Measurements from ENCODE around the gene TBPL1. TPM values are rescaled to one million over a fixed set of nuclear protein-coding genes. Genes with fewer than 3 reads are reported as not detected.
"Not testable (repeated sequence)": the region's sequence is repeated elsewhere in the genome, so short reads cannot be mapped to it uniquely, and the experiment has no call there.

The TBPL1 gene
- polyA plus RNA-seq (ENCODE audit: insufficient read length) = 53.9 TPM
- long read RNA-seq, donor 1, full-length matches to known transcripts = 7 of 20 reads
- long read RNA-seq, donor 1, partial matches to known transcripts = 13 of 20 reads
- long read RNA-seq, donor 1, other reads (novel, unspliced or antisense) = 0 of 20 reads
- long read RNA-seq, donor 2, full-length matches to known transcripts = 16 of 25 reads
- long read RNA-seq, donor 2, partial matches to known transcripts = 9 of 25 reads
- long read RNA-seq, donor 2, other reads (novel, unspliced or antisense) = 0 of 25 reads
- long read RNA-seq, donor 3, full-length matches to known transcripts = 11 of 11 reads
- long read RNA-seq, donor 3, partial matches to known transcripts = 0 of 11 reads
- long read RNA-seq, donor 3, other reads (novel, unspliced or antisense) = 0 of 11 reads
- long read RNA-seq, donor 4, full-length matches to known transcripts = 1 of 1 reads
- long read RNA-seq, donor 4, partial matches to known transcripts = 0 of 1 reads
- long read RNA-seq, donor 4, other reads (novel, unspliced or antisense) = 0 of 1 reads
- long read RNA-seq, donor 5, full-length matches to known transcripts = 22 of 30 reads
- long read RNA-seq, donor 5, partial matches to known transcripts = 8 of 30 reads
- long read RNA-seq, donor 5, other reads (novel, unspliced or antisense) = 0 of 30 reads
- long read RNA-seq, donor 6, full-length matches to known transcripts = 11 of 21 reads
- long read RNA-seq, donor 6, partial matches to known transcripts = 10 of 21 reads
- long read RNA-seq, donor 6, other reads (novel, unspliced or antisense) = 0 of 21 reads
- long read RNA-seq, donor 7, full-length matches to known transcripts = 22 of 22 reads
- long read RNA-seq, donor 7, partial matches to known transcripts = 0 of 22 reads
- long read RNA-seq, donor 7, other reads (novel, unspliced or antisense) = 0 of 22 reads
- long read RNA-seq, donor 8, full-length matches to known transcripts = 5 of 10 reads
- long read RNA-seq, donor 8, partial matches to known transcripts = 5 of 10 reads
- long read RNA-seq, donor 8, other reads (novel, unspliced or antisense) = 0 of 10 reads

DNA sequence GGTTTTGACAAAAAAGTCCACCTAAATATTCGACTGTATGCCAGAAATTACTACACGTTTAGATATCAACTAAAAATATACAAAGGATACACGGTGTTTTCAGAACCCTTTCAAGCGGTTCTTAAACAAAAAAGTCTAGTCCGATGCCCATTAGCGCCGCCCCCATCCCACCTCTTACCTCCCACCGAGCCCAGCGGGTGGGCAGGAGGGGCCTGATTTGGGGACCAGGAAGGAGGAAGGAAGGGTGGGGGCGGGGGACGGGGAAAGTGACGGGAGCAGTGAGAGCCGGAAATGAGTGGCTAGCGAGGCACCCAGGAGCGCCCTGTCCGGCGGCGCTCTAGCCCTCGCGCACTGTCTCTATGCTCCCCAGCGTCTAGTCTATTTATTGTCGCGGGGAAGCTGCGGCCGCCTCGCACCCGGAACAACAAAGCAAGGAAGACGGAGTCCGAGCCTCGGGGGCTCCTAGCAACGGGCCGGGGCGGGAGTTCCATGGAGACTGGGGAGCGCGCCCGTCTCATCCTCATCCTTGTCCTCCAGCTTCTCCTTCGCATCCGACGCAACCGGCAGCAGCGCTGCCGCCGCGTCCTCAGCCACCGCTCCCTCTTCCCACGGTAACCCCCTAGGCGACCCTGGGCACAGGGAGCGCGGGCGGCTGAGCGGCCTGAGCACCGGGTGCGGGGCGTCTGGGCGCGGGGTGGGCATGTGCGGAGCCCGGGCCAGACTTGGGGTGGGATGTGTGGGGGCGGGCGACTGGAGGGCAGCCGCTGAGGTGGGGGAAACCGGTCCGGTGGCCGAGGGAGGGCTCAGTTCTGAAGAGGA is at the start of gene TBPL1:
TSS of gene TBPL1 (plus strand) at position 410 of the 819 bp plus-strand sequence. CDS start 26,902 bp downstream, outside the sequence.
- peak; percentile 96 for DNase-seq

DNA sequence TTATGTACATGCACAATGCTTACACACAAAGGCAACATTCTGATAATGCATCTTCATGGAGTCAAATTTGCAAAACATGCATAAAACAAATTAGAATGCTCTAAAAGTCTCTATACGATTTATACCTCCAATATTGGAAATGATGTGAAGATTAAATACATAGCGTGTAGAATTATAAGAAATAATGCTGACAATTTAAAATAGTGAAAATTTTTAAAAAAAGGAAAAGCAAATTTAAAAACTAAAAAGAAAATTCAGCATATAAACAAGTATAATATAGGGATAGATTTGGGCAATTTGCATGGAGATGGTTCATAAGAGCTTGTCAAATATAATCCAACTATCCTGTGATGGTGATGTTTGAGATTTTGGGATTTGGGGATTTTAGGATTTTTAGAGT is 49.2 kb upstream of the TBPL1 start:
- no peak for DNase-seq

DNA sequence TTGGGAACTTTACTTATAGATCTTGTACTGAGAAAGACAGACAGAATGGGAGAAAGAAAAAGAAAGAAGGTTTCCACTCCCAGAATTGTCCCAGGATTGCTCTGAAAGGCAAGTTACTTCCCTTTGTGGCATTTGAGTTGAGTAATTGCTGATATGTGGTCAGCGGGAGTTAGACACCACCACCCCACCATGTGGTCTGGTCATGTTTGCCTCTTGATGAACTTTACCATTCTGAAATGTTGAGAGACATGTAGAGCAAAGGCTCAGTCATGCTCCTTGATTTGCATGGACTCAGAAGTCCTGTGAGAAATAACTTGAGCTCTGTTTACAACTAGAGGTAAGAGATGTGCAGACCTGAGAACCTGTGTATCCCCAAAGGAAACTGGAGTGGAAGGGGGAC is 47.0 kb upstream of the TBPL1 start:
- no peak for DNase-seq

DNA sequence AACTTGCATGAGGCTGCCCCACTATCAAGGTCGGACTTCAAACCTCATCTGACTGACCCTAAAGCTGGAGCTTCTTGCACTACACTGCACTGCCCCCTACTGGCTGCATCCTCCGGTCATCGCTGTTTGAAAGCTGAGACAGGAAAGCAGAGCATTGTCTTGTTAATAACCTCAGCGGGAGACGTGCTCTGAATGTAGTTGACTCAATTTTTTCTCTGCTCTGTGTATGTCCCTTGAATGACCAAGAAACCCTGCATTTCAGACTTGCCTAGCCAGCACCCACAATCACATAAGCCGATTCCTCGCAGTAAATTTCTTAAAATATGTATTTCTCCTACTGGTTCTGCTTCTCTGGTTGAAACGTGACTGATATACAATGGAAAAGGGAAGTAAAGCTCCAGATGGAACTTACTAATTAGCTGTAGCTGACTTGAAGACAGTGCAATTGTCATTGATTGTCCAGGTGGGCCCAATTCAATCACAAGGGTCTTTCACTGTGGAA is 36.3 kb upstream of the TBPL1 start:
- peak; percentile 91 for DNase-seq

DNA sequence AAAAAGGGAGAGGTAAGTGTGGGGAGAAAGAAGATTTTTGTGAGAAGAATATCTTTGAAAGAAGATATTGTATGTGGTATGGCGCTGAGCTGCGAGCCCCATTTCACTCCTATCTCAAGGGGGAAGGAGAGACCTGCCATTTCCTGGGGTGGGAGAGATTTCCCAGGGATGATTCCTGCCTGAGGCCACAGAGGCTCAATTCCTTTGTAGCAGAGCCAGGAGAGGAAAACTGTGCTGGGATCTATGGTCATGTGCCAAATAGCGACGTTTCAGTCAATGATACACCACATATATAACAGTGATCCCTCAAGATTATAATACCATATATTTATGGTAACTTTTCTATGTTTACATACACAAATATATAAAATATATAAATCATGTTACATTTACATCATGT is 35.2 kb upstream of the TBPL1 start:
- no peak for DNase-seq

DNA sequence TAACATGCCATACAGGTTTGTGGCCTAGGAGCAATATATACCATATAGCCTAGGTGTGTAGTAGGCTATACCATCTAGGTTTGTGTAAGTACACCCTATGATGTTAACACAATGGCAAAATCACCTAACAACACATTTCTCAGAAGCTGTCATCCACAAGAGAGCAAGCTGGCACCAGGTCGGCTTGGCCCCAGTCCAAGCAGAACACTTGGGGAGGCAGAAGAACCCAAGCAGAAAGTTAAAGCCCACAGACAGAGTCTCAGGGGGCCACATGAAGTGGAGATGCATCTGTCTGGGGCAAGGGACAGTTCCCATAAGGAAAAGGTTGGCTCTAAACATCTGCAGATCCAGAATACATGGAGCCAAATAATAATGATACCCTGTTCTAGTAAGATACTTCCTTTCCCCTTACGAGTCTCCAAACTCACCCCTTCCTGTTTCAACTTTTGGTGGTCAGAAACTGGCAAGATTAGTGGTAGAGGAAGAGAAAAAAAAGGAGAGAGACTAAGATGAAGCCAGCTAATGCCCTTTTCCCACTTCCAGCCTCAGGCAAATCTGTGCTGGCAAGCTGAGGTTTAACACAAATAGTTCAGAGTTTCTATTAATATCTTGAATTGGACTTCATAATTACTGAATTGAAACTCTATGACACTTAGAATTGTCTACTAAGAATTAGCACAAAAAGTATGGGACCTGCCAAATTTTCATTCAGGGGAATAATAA is 34.7 kb upstream of the TBPL1 start:
- DNase-seq = no peak

DNA sequence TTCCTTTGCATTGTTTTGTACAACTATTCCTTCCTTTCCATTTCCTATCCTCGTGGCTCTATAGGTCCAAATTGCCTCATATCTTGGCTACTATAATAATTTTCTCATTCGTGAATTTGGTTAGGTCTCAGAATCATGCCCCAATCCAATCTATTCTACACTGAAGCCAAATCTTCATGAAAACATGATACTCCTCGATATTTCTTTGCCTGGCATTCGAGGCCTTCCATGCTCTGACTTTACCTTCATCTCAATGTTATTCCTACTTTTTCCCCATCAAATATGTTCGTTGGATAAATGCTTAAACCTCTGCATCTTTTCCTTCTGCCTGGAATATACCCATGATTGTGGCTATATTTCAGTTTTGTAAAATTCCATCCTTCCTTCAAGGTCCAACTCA is 33.7 kb upstream of the TBPL1 start:
- DNase-seq = no peak

DNA sequence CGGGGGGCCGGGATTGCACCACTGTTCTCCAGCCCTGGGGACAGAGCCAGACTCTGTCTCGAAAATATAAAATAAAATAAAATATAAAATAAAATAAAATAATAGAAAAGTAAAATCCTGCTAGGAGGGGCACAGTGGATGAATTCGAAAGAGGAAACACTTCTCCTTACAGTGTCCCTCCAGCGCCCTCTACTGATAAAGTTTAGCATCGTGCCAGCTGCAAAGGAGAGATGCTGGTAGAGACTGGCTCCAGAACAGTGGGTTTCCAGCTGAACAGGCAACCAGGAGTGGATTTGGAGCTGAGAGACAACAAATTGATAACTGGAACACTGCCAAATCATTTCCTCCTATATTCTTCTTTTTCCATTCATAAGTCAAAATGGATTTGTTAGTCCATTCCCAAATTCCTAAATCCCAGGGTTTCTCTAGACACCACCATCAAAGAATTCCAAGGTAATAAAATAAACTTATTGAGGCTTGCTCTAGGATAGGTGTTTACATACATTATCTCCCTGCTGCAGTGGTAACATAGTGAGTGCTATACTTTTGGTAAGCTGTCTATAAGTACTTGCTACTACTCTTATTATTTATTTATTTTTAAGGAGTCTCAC is 31.7 kb upstream of the TBPL1 start:
- DNase-seq = peak; percentile 83

DNA sequence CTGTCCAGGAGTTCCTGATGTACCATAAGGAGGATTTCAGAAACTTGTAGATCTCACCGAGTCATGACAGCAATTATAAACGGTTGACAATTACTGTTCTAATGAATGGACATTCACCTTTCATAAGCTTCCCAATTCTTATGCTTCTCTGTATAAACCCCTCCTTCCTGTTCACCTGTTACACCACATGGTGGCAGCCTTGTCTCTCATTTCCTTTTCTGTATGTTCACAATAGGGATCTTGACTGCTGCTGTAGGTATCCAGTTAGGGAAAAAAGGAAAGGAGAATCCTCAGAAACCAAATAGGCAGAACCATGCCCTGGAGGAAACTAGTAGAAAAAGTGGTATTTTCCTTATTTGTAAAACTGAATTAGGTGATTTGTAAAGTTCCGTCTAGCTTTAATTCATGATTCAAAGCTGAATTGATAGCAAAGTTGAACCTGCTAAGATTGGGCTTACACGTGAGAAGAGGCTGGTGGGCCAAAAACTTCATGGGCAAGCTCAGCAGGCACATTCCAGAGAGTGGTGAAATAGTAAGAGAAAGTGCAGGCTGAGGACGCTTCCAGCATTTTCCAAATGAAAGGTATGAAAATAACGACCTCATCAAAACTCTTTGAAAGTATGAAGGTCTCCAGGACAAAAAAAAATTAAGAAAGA is 29.0 kb upstream of the TBPL1 start:
- DNase-seq = peak; percentile 82

DNA sequence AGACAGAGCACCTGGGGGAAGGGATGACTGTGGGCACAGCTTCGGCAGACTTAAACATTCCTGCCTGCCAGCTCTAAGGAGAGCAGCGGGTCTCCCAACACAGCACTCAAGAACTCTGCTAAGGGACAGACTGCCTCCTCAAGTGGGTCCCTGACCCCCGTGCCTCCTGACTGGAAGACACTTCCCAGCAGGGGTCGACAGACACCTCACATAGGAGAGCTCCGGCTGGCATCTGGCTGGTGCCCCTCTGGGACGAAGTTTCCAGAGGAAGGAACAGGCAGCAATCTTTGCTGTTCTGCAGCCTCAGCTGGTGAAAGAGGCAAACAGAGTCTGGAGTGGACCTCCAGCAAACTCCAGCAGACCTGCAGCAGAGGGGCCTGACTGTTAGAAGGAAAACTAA is 21.8 kb upstream of the TBPL1 start:
- DNase-seq = not testable (repeated sequence)

DNA sequence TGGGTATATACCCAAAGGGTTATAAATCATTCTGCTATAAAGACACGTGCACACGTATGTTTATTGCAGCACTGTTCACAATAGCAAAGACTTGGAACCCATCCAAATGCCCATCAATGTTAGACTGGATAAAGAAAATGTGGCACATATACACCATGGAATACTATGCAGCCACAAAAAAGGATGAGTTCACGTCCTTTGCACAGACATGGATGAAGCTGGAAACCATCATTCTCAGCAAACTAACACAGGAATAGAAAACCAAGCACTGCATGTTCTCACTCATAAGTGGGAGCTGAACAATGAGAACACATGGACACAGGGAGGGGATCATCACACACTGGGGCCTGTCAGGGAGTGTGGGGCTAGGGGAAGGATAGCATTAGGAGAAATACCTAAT is 16.7 kb upstream of the TBPL1 start:
- not testable (repeated sequence) for DNase-seq

DNA sequence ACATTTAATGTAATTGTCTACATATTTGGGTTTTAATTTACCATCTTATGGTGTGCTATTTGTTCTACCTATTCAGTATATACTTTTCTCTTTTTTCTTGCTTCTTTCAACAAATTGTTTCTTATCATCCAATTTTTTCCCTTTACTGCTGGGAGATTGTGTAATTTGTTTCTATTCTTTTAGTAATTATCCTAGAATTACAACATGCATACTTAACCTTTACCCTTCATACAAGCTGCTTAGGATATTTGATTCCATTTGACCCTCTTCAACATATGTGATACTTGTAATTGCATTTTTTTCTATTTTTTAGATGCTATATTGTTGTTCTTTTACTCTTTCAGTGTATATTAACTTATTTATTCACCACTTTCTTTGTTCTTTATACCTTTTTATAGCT is 15.1 kb upstream of the TBPL1 start:
- no peak for DNase-seq

DNA sequence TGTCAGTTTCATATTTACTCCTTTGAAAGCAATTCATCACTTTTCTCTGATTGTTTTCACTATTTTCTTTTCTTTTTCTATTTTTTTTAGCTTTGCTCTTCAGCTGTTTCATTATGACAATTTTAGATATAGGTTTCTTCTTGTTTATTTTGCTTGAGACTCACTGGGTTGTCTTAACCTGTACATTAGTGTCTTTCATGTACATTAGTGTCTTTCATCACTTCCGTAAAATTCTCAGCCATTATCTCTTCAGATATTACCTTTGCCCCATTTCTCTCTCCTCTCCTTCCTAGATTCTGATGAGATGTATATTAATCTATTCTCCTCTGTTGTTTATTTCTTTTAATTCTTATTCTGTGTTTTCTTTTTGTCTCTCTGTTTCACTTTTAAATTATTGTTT is 14.5 kb upstream of the TBPL1 start:
- DNase-seq = no peak

DNA sequence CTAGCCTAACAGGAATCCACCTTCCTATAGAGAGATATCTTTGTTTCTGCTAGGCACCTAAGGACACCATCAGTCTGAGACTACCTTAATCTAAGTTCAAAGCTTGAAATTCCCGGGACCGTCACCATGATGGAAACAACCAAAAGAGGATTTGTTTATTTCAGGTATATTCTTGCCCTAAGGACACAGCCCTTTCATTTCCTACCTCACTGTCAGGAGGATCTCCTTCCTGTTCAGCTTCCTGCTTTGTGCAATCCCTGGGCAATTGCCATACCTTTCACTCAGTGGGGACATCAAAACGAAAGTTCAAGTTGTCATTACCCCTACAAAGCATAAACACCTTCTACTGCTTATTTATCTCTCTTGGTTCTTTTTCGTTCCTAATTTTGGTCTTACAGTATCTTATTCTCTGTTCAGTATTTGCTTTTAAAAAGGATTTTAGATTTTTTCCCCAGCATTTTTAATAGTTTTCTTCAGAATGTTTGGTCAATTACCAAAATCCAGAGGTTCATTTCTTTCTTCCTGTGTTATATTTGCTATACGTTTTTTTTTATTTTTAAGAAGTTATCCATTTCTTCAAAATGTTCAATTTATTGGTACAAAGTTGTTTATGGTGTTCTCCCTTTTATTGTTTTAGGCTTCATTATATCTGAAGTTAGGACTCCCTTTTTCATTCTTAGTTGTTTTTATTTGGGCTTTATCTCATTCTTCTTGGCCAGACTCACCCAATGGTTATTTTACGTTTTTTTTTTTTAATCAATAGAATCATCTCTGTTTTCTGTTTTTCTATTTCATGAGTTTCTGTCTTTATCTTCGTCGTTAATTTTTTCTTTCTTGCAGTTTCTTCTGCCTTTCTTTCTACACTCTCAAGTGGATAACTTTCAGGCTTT is 13.0 kb upstream of the TBPL1 start:
- DNase-seq = no peak

DNA sequence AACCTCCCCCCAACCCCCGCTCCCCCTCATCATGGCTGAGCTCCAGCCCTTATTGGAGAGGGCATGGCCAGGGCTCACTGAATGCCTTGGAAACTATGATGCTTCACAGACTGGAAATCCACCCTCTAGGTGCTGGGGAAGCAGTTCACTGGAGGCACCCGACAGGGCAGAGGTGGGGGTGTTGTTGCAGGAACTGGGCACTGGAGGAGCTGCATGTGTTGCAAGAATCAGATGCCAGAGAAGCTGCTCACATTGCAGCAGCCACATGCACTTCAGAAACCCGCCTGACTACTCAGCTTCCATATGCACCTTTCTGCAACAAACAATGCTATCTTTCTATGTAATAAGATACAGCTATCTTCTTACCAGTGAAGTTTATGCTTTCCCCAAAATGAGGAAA is 7.9 kb upstream of the TBPL1 start:
- no peak for DNase-seq

DNA sequence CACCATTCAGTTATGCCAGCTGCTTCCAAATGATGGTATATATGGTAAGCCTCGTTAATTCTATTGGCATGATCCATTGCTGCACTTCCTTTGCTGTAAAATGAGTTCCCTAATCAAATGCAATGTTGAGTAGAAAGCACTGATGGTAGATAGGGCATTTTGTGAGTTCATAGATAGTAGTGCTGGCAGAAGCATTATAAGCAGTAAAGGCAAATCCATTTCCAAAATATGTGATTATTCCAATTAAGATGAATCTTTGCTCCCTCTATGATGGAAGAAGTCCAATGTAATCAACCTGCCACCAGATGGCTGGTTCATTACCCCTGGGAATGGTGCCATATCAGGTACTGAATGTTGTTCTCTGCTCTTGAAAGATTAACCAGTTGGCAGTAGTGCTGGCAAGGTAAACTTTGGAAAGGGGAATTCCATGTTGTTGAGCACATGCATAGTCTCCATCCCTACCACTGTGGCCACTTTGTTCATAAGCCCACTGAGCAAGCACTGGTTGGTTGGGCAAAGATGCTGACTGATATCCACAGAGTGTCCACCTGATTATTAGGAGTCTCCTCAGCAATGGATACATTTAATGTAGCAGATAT is 5.6 kb upstream of the TBPL1 start:
- no peak for DNase-seq

DNA sequence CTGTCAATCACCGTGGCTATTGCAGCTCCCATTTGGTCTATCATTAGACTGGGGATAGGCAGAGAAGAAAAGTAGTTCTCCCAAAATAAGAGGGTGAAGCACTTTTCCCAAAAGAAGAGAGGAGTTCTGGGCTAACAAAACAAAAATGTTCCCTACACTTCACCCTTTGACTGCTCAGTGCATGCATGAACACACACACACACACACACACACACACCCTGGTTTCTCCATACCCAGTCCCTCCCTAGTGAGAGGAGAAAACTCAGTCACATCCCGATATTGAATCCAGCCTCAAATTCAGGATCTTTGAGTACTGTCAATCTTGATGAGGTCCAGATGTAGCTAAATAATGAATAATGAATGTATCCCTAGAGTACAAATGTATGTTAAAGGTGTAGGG is 4.6 kb upstream of the TBPL1 start:
- DNase-seq = no peak

DNA sequence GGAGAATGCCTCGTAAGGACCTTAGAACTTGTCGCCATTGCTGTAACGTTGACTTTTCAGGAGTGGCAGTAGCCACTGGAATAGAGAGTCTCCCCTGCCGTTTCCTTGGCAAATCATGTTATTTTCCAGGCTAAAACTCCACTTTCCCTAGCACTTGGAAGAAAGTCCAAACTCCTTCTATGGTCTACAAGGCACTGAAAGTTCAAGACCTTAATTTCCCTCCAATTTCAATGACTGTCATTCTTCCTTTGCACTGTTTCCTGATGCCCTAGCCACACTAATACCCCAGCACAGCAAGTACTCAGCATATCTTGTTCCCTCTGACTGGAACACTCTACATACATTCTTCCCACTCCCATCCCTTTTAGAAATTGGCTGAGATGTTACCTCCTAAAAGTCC is 1.8 kb upstream of the TBPL1 start:
- no peak for DNase-seq
